Caco-2 (cell line): ENCODE measurements around the gene PHC2. TPM values are rescaled to one million over a fixed set of nuclear protein-coding genes. Genes with fewer than 3 reads are reported as not detected.

Experiments
- BruUV-seq: library from RNA; stranded (reverse); fragments of 400-500 nt; replicated peaks from 2 replicates; lab custom pipeline; 2021; lab: Mats Ljungman, UMichigan
- CTCF ChIA-PET: fragments of 300-600 bp; sonication (Branson Sonifier 250); formaldehyde crosslinking; loops from one replicate; lab custom pipeline; 2022; ENCODE audit warnings: antibody characterized with exemption; lab: Charles Lee
- POLR2A ChIA-PET: fragments of 300-600 bp; sonication (Branson Sonifier 250); formaldehyde crosslinking; loops from one replicate; lab custom pipeline; 2022; ENCODE audit warnings: antibody characterized with exemption; lab: Charles Lee
- DNase-seq, 2 experiments: peaks; one replicate each; pipeline versions ENCODE4 v3.0.0 to v3.0.0-alpha.2; 2020 to 2022
- H3K27me3 ChIP-seq: replicated peaks from 2 replicates; pipeline ENCODE4 v1.6.0; 2011; ENCODE audit warnings: low read length; ENCODE audit not compliant: control insufficient read depth, insufficient read depth
- H3K36me3 ChIP-seq: 2 replicates; pipeline ENCODE4 v1.5.1; 2011; ENCODE audit warnings: low read length; ENCODE audit not compliant: control insufficient read depth, insufficient read depth
- H3K4me1 ChIP-seq: fragments of 250-450 bp; sonication (Bioruptor Pico); 2 replicates; pipeline ENCODE4 v1.5.1; 2020; ENCODE audit warnings: mild to moderate bottlenecking
- H3K4me3 ChIP-seq: 2 replicates; pipeline ENCODE4 v1.5.1; 2011; ENCODE audit warnings: low read depth, mild to moderate bottlenecking, control low read depth, low read length
- H3K9me3 ChIP-seq: fragments of 250-450 bp; sonication (Bioruptor Pico); 2 replicates; pipeline ENCODE4 v1.5.1; 2020; ENCODE audit warnings: mild to moderate bottlenecking, moderate library complexity
- H3K27ac Mint-ChIP-seq: one replicate; pipeline ENCODE4 v1.8.0; 2022; ENCODE audit warnings: mixed read lengths; ENCODE audit not compliant: unreplicated experiment
- H3K27me3 Mint-ChIP-seq: one replicate; pipeline ENCODE4 v1.8.0; 2022; ENCODE audit warnings: mixed read lengths; ENCODE audit not compliant: insufficient read depth, unreplicated experiment
- H3K36me3 Mint-ChIP-seq: one replicate; pipeline ENCODE4 v1.8.0; 2022; ENCODE audit warnings: mild to moderate bottlenecking, mixed read lengths; ENCODE audit not compliant: insufficient read depth, unreplicated experiment
- H3K4me1 Mint-ChIP-seq: one replicate; pipeline ENCODE4 v1.8.0; 2022; ENCODE audit warnings: low read depth, mixed read lengths; ENCODE audit not compliant: unreplicated experiment
- H3K4me3 Mint-ChIP-seq: one replicate; pipeline ENCODE4 v1.8.0; 2022; ENCODE audit warnings: mild to moderate bottlenecking, moderate library complexity, mixed read lengths; ENCODE audit not compliant: unreplicated experiment
- H3K9me3 Mint-ChIP-seq: one replicate; pipeline ENCODE4 v1.8.0; 2022; ENCODE audit warnings: mixed read lengths; ENCODE audit not compliant: unreplicated experiment
- CTCF ChIP-seq, 2 experiments: fragments of 200-600 bp in 1 of 2; IDR thresholded peaks; 1 replicate in 1 of 2; 2 replicates in 1 of 2; pipeline versions ENCODE4 v1.5.1 to v1.8.0; 2011 to 2022; ENCODE audit warnings: antibody characterized with exemption in 1 of 2, control low read depth in 1 of 2, inconsistent platforms in 1 of 2, low read depth in 1 of 2, low read length in 1 of 2, mild to moderate bottlenecking in 1 of 2, moderate library complexity in 1 of 2; ENCODE audit not compliant: insufficient read depth in 1 of 2, severe bottlenecking in 1 of 2, unreplicated experiment in 1 of 2
- intact Hi-C: fragments of 100-400 bp; cut with micrococcal nuclease; formaldehyde crosslinking; loops from one replicate; pipeline ENCODE4 v1.10.0; 2022; ENCODE audit not compliant: unreplicated experiment
- total RNA-seq: library from RNA; stranded (reverse); gene quantifications from 2 replicates; pipeline ENCODE4 v1.2.3, GENCODE V29; 2022

Gene PHC2
- total RNA-seq, 1 experiment from 2014 or later = 35.2 TPM

DNA sequence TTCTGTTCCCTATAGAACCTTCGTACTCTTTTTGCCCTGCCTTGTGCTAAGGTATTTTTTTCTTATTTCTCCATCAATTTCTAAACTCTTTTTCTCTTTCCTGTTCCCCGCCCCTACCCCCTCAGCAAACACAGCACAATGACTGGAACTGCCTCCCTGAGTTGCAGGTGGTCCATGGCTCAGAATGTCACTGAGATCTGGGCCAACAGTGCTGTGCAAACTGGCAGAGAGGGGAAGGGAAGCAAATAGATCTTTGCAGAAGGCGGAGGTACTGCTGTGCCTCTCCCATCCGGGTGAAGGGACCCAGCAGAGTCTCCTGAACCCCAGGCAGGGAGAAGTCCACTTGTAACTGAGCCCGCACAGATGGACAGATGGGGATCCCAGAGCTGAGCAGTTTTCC, 77.4 kb downstream of the PHC2 start:
- Histone ChIP-seq H3K4me3 (no peak overlapping the region), H3K36me3 (no peaks in the 10 kb centered on the region), H3K4me1 (peaks cover 5% of the 10 kb centered on the region; the same call in 1 of the 2 replicates), H3K9me3 (no peaks in the 10 kb centered on the region), H3K27me3 (no peaks in the 10 kb centered on the region)
- Mint-ChIP-seq H3K9me3 (no peaks in the 10 kb centered on the region), H3K4me3 (no peak overlapping the region), H3K4me1 (peaks cover 16% of the 10 kb centered on the region), H3K27me3 (no peaks in the 10 kb centered on the region), H3K27ac (no peak overlapping the region), H3K36me3 (peaks cover 5% of the 10 kb centered on the region)
- intact Hi-C loops = no loop called here
- POLR2A ChIA-PET = no interaction called here
- no peak for DNase-seq
- no peak for TF ChIP-seq CTCF (IDR thresholded peaks at IDR 0.05; ENCODE audit: insufficient read depth in 1 of 2, low read depth in 1 of 2, low read length in 1 of 2, severe bottlenecking in 1 of 2, unreplicated experiment in 1 of 2)
- BruUV-seq = no TSS peak
- CTCF ChIA-PET = no interaction called here

DNA sequence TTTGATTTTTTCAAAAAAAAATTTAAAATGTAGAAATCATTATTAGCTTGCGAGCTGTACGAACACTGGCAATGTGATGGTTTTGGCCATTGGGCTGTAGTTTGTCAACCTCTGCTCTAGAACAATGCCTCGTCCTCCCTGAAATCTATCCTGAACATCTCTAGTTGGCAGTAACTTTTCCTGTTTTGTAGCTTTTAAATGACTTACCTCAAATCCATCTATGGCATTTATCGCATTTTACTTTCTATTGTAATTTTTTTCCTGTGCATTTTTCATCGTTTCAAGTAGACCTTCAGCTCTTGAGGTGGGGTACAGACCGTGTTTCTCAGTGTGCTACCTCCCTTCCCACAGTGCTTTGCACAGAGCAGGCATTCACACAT, 79.6 kb downstream of the PHC2 start:
- Mint-ChIP-seq H3K4me1 (peaks cover 33% of the 10 kb centered on the region), H3K36me3 (peaks cover 12% of the 10 kb centered on the region), H3K9me3 (no peaks in the 10 kb centered on the region), H3K27ac (no peak overlapping the region), H3K27me3 (no peaks in the 10 kb centered on the region), H3K4me3 (peak overlapping the region; percentile 79)
- intact Hi-C loops = no loop called here
- no peak for DNase-seq
- TF ChIP-seq CTCF (IDR thresholded peaks at IDR 0.05; ENCODE audit: insufficient read depth in 1 of 2, low read depth in 1 of 2, low read length in 1 of 2, severe bottlenecking in 1 of 2, unreplicated experiment in 1 of 2) = no peak
- BruUV-seq = no TSS peak
- H3K9me3 ChIP-seq = no peaks in the 10 kb centered on the region
- ChIA-PET POLR2A (no interaction called here), CTCF (no interaction called here)
- H3K4me1 ChIP-seq = peaks cover 21% of the 10 kb centered on the region
- H3K27me3 ChIP-seq = no peaks in the 10 kb centered on the region
- no peaks in the 10 kb centered on the region for H3K36me3 ChIP-seq
- no peak overlapping the region for H3K4me3 ChIP-seq

DNA sequence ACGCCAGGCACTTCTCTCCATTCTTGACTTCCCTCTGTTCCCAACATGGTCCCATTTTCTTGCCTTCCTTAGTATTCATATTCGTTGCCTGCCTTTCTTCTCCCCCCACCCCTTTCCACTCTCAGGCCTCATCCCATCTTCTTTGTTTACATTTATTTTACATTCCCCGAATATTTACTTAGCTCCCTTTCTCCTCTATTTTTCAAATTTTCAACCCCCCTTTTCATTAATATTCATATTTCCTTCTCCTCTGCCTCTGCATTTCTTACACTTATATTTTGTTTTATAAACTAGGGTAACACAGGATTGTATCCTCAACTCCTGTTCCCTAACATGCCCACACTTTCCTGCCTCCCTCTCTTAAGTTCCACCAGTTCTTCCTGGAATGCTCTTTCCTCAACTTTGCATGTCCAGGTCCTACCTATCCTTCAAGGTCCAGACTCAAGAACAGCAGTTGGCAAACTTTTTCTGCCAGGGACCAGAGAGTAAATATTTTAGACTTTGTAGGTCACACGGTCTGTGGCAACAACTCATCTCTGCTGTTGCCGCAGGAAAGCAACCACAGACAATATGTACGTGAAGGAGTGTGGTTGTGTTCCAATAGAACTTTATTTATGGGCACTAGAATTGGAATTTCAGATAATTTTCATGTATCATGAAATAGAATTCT, 80.1 kb downstream of the PHC2 start:
- TF ChIP-seq CTCF (IDR thresholded peaks at IDR 0.05; ENCODE audit: insufficient read depth in 1 of 2, low read depth in 1 of 2, low read length in 1 of 2, severe bottlenecking in 1 of 2, unreplicated experiment in 1 of 2) = no peak
- Mint-ChIP-seq H3K36me3 (peaks cover 13% of the 10 kb centered on the region), H3K27me3 (no peaks in the 10 kb centered on the region), H3K4me3 (peak overlapping the region; percentile 79), H3K9me3 (no peaks in the 10 kb centered on the region), H3K27ac (peak overlapping the region; percentile 68), H3K4me1 (peaks cover 33% of the 10 kb centered on the region)
- ChIA-PET POLR2A (no interaction called here), CTCF (interaction anchor here (0.8 kb wide), 1 partner anchor 55 kb away, joined by 3 read pairs; no protein-coding TSS in a partner anchor)
- BruUV-seq = TSS peak; percentile 60
- peak overlapping the region; percentile 55 for H3K4me3 ChIP-seq
- intact Hi-C loops = no loop called here
- no peaks in the 10 kb centered on the region for H3K36me3 ChIP-seq
- H3K4me1 ChIP-seq = peaks cover 22% of the 10 kb centered on the region
- DNase-seq = no peak
- H3K27me3 ChIP-seq = no peaks in the 10 kb centered on the region
- H3K9me3 ChIP-seq = no peaks in the 10 kb centered on the region
